HG02870 (cell line): ENCODE measurements around the gene USP43.
"Not testable (repeated sequence)": the region's sequence is repeated elsewhere in the genome, so short reads cannot be mapped to it uniquely, and the experiment has no call there.

Experiments used
- ATAC-seq: cut with Tn5 transposase; IDR thresholded peaks from one replicate; pipeline ENCODE4 v1.9.1; 2021; ENCODE audit warnings: mild to moderate bottlenecking, moderate library complexity; ENCODE audit not compliant: unreplicated experiment

The USP43 gene, protein sequence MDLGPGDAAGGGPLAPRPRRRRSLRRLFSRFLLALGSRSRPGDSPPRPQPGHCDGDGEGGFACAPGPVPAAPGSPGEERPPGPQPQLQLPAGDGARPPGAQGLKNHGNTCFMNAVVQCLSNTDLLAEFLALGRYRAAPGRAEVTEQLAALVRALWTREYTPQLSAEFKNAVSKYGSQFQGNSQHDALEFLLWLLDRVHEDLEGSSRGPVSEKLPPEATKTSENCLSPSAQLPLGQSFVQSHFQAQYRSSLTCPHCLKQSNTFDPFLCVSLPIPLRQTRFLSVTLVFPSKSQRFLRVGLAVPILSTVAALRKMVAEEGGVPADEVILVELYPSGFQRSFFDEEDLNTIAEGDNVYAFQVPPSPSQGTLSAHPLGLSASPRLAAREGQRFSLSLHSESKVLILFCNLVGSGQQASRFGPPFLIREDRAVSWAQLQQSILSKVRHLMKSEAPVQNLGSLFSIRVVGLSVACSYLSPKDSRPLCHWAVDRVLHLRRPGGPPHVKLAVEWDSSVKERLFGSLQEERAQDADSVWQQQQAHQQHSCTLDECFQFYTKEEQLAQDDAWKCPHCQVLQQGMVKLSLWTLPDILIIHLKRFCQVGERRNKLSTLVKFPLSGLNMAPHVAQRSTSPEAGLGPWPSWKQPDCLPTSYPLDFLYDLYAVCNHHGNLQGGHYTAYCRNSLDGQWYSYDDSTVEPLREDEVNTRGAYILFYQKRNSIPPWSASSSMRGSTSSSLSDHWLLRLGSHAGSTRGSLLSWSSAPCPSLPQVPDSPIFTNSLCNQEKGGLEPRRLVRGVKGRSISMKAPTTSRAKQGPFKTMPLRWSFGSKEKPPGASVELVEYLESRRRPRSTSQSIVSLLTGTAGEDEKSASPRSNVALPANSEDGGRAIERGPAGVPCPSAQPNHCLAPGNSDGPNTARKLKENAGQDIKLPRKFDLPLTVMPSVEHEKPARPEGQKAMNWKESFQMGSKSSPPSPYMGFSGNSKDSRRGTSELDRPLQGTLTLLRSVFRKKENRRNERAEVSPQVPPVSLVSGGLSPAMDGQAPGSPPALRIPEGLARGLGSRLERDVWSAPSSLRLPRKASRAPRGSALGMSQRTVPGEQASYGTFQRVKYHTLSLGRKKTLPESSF

DNA sequence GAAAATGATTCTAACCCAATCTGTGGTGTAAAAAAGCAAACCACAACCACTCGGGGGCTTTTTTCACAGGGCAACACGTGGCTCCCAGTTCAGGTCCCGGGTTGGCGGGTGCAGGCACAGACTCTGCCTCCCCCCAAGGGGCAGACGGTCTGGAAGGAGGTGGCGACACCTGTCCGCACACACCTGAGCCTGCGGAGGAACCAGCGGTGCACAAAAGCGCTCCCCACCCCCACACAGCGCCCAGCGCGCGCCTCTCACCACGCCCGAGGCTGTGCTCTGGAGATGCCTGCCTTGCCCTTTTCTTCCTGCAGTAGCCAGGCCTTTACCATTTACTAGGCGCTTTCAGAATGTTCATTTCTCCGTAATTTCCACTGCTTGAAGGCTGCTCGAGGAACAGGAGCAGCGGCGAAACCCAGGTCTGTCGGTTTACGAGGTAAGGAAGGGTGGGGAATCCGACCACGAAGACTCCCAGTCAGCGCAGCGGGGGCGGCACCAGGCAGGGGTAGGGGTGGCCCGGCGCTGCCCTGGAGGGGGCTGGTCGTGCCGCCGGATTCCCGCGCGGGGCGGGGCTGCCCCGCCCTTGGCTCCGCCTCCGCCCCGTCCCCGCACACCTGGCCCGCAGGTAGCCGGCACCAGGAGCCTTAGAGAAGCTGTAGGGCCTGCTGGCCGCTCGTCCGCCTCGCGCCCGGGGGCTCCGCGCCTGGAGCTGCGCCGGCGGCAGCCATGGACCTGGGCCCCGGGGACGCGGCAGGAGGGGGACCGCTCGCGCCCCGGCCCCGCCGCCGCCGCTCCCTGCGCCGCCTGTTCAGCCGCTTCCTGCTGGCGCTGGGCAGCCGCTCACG is at the start of gene USP43:
TSS of gene USP43 (plus strand) at position 608 of the 842 bp plus-strand sequence. CDS start at position 724, 116 bp downstream.
- ATAC-seq: no peak

DNA sequence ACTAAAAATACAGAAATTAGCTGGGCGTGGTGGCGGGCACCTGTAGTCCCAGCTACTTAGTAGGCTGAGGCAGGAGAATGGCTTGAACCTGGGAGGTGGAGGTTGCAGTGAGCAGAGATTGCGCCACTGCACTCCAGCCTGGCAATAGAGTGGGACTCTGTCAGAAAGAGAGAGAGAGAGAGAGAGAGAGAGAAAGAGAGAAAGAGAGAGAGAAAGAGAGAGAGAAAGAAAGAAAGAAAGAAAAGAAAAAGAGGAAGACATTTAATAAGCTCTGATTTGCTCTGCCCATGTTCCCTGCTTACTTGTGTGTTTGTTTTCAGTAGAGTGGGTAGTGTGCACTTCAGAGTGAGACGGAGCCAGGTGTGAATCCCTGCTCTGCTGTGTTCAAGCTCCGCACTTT is 47.7 kb upstream of the USP43 start:
- ATAC-seq: not testable (repeated sequence)

DNA sequence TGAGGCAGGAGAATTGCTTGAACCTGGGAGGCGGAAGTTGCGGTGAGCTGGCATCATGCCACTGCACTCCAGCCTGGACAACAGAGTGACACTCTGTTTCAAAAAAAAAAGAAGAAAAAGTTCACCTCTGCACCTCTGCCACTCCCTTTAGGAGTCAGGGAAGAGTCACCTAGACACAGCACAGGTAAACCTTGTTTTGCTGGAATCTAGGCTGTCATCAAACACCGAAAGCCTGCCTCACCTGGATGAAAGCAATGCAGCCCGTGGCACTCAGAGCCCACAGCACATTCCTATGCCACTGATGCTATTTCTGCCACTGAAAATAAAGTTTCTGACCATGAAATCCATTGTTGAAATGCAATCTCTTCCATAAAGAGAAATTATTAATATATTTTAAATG is 46.7 kb upstream of the USP43 start:
- ATAC-seq: no peak

DNA sequence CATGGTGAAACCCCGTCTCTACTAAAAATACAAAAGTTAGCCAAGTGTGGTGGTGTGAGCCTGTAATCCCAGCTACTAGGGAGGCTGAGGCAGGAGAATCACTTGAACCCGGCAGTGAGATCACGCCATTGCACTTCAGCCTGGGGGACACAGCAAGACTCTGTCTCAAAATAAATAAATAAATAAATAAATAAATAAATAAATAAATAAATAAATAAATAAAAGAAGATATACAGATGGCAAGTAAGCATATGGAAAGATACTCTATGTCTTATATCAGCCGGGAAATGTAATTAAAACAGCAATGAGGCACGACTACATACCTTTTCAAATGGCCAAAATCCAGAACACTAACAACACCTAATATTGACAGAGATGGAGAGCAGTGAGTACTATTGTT is 40.7 kb upstream of the USP43 start:
- not testable (repeated sequence) for ATAC-seq

DNA sequence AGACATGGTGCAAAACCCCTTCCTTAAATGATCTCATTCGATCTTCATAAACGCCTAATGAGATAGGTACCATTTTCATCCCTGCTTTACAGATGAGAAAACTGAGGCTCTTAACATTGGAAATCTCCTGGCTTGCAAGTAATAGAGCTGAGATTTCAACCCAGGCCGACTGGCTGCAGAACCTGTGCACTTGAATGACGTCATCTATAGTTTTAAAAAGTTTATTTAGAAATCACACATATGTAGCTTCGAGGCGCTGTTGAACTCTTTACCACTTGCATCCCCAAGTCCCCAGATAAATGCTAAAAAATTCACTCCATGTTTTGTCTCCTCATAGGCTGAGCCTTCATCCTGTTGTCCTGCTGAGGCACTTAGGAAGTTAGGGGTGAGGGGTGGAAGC is 38.9 kb upstream of the USP43 start:
- no peak for ATAC-seq

DNA sequence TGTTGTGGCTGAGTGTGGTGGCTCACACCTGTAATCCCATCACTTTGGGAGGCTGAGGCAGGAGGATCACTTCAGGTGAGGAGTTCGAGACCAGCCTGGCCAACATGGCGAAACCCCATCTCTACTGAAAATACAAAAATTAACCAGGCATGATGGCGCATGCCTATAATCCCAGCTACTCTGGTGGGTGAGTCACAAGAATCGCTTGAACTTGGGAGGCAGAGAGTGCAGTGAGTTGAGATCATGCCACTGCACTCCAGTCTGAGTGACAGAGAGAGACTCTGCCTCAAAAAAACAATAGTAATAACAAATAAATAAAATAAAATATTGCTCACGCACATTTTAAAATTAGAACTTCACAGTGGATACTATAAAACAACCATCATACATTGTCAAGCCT is 38.3 kb upstream of the USP43 start:
- not testable (repeated sequence) for ATAC-seq

DNA sequence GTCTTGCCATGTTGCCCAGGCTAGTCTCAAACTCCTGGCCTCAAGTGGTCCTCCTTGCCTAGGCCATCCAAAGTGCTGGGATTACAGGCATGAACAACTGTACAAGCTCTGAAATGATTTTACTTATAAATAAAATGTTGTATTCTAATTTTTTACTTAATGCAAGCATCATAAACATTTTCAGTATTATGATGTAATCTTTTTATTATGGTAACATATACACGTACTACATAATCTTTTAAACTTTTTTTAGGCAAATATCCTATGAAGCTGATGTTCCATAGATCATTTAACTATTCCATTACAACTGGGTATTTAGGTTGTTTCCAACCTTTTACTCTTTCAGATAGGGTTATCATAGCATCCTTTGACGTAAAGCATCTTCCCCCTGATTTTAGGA is 33.8 kb upstream of the USP43 start:
- no peak for ATAC-seq

DNA sequence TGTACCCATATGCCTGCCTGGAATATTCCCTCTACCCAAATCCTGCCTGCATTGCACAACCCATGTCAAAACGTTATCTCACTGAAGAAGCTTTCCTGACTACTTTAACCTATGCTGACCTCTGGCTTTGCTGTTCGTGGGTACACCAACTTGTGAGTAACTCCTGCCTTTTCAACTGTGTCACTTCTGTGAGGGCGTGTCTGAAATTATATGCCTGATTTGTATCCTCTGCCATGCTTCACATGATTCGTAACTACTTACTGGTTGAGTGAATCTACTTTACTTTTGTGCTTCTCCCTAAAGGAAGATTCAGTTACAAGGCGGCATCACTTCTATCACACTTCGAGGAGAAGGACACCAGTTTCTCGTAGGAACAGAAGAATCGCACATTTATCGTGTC is 33.3 kb upstream of the USP43 start:
- ATAC-seq: no peak

DNA sequence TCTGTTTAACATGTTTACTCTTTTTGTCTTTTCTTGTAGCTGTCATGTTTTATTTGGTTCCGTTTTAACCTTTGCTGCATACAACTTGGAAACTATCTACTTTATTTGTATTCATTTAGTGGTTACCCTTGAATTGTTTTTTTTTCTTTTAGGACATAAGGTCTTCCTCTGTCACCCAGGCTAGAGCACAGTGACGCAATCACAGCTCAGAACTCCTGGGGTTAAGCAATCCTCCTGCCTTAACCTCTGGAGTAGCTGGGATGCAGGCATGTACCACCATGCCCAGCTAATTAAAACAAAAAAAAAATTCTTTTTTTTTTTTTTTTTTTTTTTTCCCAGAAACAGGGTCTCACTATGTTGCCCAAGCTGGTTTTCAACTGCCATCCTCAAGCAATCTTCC is 29.8 kb upstream of the USP43 start:
- ATAC-seq: no peak

DNA sequence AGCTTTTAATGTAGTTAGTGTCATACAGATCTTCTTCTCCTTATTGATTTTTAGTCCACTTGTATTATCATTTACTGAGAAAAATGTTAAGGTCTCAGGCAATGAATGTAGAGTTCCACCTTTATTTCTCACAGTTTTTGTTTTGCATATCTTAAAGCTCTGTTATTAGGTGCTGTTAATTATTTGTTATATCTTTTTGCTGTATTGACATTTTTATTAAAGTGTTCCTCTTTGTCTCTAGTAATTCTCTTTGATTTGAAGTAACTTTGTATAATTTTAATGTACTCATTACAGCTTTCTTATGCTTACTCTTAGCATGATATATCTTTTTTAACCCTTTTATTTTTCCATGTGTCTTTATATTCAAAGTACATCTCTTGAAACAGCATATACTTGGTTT is 22.4 kb upstream of the USP43 start:
- no peak for ATAC-seq

DNA sequence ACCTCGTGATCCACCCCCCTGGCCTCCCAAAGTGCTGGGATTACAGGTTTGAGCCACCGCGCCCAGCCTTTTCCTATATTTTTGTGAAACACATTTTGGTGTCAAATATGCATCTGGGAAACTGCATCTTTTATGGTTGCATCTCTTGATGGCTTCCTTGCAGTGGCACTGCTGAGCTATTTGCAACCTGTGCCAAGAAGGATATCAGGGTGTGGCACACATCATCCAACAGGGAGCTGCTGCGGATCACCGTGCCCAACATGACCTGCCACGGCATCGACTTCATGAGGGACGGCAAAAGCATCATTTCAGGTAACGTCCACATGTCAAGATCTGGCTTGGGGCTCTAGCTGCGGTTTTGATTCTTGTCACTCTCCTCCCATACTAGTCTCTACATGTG is 16.8 kb upstream of the USP43 start:
- no peak for ATAC-seq

DNA sequence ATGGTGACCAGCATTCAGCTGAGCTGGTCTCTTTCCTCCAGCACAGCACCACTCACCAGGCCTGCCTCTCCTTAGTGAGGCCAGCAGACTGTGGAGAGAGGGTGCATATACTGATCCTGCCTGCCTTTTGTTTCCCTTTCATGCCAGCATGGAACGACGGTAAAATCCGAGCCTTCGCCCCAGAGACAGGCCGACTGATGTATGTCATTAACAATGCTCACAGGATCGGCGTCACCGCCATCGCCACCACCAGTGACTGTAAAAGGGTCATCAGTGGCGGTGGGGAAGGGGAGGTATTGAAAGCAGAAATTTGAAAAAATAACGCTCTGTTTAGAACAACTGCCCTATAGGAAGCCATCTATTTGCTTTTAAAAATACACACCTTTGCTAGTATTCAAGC is 12.6 kb upstream of the USP43 start:
- ATAC-seq: no peak

DNA sequence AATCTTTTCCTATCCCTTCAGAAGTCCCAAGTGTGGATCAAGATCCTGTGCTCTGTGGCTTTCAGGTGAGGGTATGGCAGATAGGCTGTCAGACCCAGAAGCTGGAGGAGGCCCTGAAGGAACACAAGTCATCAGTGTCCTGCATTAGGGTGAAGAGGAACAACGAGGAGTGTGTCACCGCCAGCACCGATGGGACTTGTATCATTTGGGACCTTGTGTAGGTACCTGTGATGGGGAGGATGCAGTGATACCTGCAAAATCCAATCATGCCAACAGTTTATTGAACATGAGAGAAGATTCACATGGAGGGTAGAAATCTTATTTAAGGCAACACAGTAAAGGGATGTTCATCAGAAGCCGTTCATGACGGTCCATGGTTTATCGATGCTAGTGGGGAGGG is 10.0 kb upstream of the USP43 start:
- ATAC-seq: no peak

DNA sequence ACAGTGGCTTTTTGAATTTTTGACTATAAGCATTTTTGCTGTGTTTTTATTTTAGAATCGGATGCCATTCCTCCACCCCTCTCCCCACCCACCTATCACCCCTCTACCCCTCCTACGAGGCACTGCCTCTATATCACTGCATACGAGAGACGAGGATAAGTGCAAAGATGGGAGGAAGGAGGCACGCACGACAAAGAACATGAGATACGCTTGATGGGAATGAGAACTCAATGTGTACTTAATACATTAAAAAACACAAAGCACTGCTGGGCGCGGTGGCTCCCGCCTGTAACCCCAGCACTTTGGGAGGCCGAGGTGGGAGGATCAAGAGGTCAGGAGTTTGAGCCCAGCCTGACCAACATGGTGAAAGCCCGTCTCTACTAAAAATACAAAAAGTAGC is 8.8 kb upstream of the USP43 start:
- ATAC-seq: no peak

DNA sequence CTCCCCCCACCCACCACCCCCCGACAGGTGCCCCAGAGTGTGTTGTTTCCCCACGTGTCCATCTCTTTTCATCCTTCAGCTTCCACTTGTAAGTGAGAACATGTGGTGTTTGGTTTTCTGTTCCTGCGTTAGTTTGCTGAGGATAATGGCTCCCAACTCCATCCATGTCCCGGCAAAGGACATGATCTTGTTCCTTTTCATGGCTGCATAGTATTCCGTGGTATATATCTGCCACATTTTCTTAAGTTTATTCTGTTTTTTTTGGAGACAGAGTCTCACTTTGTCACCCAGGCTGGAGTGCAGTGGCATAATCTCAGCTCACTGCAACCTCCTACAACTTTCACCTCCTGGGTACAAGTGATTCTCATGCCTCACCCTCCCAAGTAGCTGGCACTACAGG is 4.9 kb upstream of the USP43 start:
- ATAC-seq: not testable (repeated sequence)

DNA sequence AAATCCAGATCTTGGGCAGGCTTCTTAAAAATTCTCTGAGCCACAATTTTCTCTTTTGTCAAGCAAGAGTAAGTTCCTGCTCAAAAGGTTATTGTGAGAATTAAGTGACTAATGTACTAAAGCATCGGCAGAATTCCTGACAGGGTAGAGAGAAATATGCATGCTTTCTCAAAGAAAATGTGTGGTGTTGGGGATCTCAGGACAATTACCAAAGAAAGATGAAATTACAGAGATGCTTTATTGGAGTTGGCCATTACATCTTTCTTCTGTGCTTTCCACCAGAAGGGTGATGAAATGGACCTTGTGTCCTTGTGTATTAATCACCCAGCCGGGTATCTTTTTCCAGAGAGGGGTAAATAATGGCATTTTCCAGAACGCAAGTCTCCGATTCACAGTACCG is 1.7 kb upstream of the USP43 start:
- ATAC-seq: no peak

DNA sequence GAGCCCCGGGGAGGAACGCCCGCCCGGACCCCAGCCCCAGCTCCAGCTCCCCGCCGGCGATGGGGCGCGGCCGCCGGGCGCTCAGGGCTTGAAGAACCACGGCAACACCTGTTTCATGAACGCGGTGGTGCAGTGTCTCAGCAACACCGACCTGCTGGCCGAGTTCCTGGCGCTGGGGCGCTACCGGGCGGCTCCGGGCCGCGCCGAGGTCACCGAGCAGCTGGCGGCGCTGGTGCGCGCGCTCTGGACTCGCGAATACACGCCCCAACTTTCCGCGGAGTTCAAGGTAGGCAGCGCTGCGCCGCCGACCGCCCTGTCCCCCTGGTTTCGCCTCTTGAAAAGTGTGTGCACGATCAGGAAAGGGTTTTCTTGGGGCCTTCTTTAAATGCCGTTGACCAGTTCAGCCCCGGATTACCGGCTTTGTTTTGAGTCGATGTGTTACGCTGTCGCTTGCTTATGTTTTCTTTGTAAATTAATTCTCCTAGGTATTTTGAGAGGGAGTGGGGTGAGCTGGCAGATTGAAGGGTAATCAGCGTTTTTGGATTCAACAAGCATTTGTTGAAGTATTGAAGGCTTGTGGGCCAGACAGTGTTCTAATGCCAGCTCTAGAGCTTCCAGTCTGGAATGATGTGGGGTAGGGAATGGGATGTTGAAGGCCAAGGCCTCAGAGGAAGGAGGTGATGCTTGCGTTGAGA is 681 bp downstream of the USP43 start:
- no peak for ATAC-seq

DNA sequence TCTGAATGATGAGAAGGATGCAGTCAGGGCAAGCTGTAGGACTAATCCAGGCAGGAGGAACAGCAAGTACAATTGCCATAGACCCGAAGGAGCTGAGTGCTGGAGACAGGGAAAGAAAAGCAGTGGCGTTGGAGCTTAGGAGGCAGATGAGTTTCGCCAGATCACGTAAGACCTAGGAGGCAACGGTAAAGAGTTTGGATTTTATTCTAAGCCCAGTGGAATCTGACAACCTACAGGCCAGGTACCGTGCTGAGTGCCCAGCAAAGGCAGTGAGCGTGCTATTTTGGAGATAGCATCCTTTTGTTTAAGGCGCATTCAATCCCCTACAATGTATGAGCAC is 1.2 kb downstream of the USP43 start:
- ATAC-seq: no peak

DNA sequence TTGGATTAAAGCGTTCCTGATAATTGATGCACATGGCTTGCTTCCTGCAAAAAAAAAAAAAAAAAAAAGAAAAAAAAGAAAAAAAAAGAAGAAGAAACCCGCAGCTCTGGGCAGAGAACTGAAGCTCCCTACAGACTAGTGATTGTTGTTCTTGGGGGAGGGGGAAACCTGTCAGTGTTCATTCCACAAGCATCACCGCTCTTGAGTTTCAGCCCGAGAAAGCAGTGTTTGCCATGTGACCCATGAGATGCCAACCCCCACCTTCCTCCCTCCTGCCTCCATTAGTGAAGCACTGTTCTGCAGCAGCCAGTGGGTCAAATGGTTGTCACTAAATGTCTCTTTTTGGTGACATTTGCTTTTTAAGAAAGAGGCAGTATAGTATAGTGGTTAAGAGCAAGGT is 1.7 kb downstream of the USP43 start:
- ATAC-seq: no peak

DNA sequence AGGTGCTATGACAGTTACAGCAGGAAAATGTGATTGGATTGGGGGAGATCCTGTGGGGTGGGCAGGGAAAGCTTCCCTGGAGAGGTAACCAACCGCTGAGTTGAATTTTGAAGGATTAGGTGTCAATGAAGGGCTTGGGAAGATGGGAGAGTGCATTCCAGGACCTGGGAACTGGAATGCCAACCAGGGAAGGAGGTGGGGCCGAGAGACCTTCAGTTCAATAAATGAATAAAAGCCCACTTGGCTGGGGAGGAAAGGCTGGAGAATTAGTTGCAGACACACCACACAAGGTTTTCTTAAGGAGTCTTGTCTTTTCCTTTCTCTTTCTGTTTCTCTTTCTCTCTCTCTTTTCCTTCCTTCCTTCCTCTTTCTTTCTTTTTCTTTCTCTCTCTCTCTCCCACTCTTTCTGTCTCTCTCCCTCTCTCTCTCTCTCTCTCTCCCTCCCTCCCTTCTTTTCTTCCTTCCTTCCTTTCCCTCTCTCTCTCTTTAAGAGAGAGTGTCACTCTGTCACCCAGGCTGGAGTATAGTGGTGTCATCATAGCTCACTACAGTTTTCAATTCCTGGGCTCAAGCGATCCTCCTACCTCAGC is 3.3 kb downstream of the USP43 start:
- ATAC-seq: no peak
